Fibroblast of skin of left biceps (primary cell): ENCODE results near the gene MBOAT7.

Source experiments
- DNase-seq, 2 experiments: peaks; one replicate each; pipeline ENCODE4 v3.0.0-alpha.2; 2013; ENCODE audit warnings: low read depth in 2 of 2

Gene MBOAT7

DNA sequence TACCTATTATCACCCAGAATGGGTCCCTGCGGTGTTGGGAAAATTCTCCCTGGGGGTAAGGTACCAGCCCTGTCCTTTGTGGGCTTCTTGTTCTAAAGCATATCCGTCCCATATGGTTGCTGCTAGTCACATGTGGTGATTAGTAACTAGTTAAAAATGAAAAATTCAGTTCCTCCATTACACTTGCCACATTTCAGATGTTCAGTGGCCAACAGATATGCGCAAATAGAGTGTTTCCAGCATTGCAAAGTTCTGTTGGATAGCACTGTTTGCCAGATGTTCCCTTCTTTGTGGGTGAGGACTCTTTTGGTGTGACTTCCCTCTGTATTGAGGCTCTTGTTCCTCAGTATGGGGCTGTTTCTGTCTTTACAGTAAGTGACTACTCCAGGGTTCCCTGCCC lies 48.0 kb downstream of the MBOAT7 start:
- DNase-seq, result peak; percentile 24 to 40

DNA sequence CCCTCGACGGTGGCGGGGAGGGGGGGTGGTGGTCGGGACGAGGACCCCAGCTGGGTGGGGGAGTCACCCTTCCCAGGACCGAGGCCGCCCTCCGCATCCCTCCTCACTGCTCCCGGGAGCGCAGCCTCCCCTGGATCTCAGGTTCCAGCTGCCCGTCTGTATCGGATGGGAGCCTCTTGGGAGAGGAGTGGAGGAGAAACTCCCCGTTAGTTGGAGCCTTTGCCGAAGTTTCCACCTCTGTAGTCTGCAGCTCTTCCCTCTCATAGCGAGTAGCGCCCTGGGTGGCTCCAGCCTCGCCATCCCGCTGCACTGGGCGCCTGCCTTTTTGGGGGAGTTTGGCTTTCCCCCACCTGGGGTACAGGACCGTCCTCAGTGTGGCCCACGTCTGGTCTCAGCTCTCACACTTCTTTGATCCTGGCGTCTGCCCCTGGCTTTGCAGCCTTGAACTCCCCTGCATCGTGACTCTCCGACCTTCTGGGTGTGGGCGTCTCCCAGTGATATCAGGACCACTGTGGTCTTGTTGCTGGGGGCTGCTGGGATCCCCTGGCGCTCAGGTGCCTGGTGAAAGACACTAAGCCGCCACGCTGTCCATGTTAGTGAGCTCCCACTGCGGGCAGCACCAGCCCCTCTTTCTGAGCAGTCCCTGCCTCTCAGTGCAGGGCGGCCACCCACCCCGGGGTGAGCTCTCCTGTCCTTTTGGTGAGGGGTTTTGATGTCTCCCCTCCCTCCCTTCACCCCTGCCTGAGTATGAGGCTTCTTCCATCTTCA lies 50.7 kb downstream of the MBOAT7 start:
- no peak for DNase-seq

DNA sequence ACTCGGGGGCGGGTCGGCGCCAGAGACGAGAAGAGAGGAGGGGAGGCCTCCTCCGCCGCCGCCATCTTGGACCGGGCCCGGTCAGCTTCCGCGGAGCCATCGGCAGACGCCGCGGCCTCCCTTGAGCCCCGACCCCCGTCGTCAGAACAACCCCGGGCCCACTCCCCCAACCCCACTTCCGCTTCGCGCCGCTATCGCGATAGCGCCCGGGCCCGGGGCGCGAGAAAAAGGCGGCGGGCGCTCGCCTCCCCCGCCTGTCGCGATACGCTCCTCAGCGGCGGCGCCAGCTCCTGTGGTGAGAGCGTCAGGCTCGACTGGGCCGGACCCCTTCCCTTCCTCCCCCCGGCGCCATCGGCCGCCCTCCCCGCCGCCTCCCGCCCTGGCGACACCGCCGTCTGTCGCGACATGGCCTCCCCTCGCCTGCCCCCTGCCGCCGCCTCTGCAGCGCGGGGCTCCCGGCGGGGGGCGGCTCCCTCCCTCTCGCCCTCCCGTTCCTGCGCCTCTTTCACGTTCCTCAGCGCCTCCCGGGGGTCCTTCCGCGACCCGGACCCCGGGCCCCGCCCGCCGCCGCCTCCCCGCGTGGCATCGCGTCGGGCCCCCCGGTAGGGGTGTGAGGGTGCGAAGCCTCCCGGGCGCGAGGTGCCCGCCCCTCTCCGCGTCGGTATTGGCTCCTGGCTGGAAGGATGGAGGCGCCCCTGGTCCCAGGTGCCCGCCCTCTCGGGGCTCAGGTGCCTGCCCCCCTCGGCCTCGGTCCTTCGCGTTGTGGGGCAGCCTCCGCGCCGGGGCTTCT lies 51.5 kb downstream of the MBOAT7 start, which contains the start of gene CNOT3:
CNOT3 (plus strand) TSS at position 64 of the 790 bp plus-strand sequence. CDS start 5,217 bp downstream, outside the sequence.
- DNase-seq, result no peak

DNA sequence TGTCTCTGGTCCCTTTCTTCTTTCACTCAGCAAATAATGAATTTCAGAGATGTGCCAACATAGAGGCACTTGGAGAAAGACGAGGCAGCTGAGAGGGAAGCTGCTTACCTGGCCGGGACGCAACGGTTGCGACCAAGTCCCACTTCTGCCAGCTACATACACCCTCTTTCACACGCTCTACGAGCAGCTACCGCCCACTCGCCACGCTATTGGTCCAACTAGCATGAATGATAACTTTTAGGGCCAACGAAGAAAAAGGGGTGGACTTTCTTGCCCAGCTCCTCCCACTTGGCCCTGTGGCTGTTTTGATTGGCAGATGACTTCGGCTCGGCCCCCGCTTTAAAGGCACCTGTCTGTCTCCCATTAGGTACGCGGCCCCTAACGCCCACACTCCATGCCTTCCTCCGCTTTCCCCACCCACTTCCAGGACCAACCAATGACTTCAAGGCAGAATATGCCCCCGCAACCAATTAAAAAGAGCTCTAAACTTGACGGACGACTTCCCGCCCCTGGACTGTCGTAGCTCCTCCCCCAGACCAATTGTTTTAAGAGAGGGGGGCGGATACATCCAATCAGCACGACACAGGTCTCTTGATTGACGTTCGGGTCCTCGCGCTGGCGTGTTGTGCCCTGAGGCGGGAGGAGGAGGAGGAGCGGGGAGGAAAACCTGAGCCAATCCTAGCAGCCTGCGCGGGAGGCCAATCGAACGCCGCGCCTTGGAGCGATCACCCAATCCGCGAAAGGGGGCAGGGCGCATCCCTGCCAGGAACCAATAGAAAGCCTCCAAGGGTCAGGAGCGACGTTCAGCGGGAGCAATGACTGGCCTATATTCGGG lies 52.3 kb downstream of the MBOAT7 start:
- DNase-seq, result peak; percentile 100

DNA sequence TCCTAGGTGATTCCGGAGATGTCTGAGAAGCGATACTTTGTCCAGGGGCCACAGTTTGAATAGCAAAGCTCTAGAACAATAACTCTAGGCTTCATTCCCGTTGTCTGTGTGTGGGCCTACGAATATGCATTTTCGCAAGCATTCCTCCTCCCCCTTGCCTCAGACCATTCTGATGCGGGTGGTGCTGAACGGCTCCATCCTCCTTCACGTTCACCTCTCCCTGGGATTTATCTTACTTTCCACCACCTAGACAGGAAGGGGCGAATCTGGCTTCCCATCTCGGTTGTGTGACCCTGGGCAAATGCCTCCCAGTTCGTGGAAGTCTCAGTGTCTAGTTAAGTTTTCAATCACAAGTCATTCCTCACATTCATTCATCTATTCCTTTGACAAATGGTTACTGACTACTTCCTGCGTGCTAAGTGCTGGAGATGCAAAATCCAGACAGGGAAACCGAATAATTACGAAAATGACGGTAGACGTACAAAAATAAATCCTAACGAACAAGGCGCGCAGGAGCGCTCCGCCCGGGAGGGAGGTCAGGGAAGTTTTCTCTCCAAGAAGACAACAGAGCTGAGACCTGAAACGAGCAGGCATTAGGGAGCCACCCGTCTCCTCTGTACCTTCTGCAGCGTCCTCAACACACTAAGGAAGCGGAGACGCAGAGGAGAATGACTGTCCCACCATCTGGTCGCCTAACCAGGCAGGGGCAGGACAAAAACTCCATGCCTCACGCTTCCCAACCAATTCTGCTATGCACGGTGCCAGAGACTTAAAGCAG lies 53.1 kb downstream of the MBOAT7 start:
- DNase-seq, result no peak

DNA sequence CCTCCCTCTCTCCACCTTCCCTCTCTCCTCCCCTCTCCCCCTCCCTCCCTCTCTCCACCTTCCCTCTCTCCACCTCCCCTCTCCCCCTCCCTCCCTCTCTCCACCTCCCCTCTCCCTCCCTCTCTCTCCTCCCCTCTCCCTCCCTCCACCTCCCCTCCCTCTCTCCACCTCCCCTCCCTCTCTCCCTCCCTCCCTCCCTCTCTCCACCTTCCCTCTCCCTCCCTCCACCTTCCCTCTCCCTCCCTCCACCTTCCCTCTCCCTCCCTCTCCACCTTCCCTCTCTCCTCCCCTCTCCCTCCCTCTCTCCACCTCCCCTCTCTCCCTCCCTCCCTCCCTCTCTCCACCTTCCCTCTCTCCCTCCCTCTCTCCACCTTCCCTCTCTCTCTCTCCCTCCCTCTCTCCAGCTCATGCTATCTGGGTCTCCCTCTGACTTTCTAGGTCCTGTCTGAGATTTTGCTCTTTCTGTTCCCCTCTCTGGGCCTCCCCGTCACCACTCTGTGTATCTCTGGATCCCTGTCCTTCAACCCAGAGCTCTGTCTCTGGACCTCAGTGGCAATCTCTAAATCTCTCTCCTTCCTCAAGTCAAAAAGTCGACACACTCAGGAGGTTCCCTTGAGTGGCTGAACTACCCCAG lies 55.3 kb downstream of the MBOAT7 start:
- DNase-seq, result no peak

DNA sequence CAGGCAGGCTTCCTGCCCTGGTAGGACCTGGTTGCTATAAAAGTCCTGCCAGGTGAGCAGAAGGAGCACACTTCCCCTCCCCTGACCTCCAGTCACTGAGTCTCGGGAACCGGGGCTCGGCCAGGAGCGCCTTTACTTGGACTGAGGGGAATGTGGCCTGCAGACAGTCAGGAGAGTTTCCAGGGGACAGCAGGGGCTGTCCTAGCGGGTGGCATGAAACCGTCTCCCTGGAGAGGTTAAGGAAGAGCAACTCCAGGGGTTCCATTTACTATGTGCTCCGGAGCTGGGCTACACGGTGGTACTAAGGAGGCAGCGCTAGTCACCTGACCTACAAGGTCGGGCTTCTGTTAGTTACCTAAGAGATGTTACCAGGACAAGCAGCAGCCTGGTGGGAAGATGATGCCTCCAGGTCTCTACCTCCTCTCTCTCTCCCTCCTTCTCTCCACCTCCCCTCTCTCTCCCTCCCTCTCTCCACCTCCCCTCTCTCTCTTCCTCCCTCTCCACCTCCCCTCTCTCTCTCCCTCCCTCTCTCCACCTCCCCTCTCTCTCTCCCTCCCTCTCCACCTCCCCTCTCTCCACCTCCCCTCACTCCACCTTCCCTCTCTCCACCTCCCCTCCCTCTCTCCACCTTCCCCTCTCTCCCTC lies 55.9 kb downstream of the MBOAT7 start:
- peak; percentile 9 to 11 for DNase-seq

DNA sequence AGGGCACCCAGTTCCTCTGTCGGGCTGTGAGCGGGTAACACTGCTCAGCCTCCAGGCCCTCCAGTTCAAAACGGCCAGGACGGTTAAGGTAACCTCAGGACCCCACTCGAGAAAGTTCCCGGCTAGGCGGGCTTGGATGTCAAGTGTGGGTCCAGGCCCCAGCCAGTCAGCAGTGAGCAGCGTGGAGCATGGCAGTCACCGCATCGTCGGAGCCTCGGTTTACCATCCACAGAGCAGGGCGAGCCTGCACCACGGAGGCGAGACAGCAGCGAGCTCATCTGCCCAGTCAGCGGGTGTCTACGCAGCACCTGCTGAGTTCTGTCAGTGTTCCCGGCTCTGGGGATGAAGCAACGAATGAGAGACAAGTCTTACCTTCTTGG lies 59.8 kb downstream of the MBOAT7 start:
- DNase-seq, result no peak

DNA sequence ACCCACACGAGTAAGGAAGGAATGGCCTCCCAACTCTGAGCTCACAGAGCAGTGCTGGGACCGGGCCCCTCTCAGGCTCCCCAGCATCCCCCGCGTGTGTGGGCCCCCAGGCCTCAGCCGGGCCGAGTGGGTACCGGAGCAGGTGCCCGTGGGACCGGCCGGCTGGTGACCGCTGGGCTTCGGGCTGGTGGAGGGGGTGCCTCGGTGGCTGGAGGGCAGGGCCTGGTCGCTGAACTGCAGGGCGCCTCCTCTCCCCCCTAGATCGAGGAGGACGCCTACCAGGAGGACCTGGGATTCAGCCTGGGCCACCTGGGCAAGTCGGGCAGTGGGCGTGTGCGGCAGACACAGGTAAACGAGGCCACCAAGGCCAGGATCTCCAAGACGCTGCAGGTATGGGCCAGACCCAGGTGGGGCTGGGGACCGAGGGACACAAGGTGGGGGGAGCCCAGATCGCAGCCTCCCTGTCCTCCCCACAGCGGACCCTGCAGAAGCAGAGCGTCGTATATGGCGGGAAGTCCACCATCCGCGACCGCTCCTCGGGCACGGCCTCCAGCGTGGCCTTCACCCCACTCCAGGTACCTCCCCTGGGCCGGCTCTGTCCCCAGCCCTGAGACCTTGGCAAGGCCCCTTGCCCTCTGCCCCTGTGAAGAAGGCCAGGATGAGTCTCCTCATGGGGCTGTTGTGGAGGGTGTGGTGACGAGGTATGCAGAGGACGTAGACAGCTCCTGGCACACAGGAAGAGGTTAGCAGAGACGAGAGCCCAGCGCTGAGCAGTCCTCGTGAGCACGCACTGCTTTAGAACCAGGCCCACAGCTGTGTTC lies 60.4 kb downstream of the MBOAT7 start:
- DNase-seq, result no peak

DNA sequence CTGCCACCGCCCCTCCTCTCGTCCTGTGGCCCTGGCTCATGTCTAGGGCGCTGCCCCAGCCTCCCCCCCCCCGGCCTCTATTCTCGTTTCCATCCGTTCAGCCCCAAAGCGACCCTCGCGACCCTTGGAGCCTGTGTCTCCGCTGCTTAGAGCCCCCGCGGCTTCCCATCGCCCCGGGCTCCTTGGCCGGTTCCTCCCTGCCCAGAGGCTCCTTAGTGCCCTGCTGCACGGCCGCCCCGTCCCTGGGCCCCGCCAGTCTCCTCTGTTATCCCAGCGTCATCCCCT lies 61.0 kb downstream of the MBOAT7 start:
- DNase-seq, result no peak

DNA sequence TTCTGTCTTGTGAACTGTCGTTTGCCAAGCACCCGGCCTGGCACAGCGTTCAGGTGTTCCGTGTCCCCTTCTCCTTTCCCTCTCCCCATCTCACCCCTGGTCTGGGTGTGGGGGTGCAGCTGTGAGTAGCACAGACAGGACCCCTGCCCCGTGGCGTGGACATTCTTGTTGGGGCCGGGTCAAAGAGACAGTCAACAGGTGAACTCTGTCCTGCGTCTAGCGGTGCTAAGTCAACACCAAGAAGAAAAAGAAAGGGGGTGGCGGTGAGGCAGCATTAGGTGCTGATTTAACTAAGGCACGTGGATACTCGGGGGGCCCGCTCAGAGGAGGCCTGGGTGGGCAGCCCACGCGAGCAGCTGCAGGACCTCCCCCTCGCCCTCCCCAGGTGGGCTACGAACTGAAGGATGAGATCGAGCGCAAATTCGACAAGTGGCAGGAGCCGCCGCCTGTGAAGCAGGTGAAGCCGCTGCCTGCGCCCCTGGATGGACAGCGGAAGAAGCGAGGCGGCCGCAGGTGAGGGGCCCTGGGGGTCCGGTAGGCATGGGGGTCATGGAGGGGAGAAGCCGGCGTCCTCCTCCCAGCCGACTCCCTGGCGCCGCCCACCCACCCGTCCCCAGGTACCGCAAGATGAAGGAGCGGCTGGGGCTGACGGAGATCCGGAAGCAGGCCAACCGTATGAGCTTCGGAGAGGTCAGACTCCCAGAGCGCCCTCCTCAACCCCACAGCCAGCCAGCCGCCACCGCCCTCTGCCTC lies 61.5 kb downstream of the MBOAT7 start:
- DNase-seq, result no peak

DNA sequence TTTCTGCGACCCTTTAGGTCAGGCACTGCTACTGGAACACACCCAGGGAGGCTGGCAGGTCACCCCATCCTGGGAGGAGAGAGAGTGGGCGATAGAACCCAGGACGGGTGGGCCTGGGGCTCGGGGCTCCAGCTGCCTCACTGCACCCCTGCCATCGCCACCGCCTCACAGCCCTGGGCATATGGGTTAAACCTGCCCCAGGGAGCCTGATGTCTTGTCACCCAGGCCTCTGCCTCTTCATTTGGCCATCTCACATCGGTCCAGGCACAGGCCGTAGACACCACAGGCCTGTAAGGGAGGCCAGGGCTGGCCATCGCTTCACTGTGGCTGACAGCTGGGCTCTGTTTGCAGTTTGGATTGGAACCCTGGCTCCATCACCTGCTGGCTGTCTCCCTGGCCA lies 63.7 kb downstream of the MBOAT7 start:
- DNase-seq, result no peak

DNA sequence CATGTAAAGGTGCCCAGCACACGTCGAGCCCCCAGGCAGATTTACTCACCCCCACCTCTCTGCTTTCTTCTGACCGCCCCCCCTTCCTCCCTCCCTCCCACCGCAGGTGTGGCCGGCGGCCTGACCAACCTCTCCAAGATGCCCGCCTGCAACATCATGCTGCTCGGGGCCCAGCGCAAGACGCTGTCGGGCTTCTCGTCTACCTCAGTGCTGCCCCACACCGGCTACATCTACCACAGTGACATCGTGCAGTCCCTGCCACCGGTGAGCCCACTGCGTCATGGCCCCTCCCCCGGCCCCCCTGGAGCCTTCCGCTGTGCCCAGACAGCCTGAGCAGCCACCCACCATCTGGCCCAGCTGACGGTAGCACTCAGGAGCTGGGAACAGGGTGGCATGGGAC lies 65.0 kb downstream of the MBOAT7 start:
- DNase-seq, result no peak

DNA sequence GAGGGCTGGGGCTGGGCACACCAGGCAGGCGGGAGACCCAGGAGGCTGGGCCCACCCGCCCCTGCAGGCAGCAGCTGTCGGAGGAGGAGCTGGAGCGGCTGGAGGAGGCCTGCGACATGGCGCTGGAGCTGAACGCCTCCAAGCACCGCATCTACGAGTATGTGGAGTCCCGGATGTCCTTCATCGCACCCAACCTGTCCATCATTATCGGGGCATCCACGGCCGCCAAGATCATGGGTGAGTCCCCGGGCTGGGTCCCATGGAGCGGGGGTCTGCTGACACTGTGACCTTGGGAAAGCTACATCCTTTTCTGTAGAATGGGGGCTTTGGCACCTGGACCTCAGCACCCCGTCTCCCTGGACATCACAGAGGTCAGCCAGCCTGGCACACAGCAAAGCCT lies 65.7 kb downstream of the MBOAT7 start:
- no peak for DNase-seq
